ENCODE data around the gene BACE1-AS.

DNA sequence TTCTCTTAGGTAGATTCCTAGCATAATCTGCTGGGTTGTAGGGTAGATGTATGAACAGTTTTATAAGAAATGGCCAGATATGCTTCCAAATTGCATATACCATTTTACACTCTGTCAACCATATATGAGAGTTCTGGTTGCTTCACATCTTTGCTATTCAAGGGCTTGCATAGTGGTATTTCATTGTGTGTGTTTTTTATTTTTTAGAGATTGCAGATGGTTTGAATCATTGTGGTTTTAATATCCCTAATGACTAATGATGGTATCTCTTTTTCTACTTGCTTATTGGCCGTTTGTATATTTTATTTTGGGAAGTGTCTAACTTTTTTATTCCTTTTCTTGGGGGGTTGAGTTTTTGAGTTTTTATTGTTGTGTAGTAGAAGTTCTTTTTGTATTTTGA, 31.7 kb upstream of the BACE1-AS start:
- TF ChIP-seq CTCF (IDR thresholded peaks at IDR 0.05) (no peak), POLR2A (IDR thresholded peaks at IDR 0.05) (no peak)

All from ovary (tissue), 3 donors.